Body of pancreas (tissue), 4 donors: ENCODE results near the gene HS3ST5. TPM values are rescaled to one million over a fixed set of nuclear protein-coding genes. Genes with fewer than 3 reads are reported as not detected.

ENCODE experiments used
- ATAC-seq: fragments of 150-250 bp; one replicate; pipeline ENCODE4 v1.9.1; 2016
- DNase-seq, 4 donors: peaks; one replicate each; pipeline ENCODE4 v3.0.0-alpha.2; 2019
- H3K27ac ChIP-seq, 4 donors: fragments of 200-600 bp; sonication (generic); 1 replicate in 3 of 4; 2 replicates in 1 of 4; pipeline versions ENCODE4 v1.5.1 to v1.6.1; 2016 to 2019; ENCODE audit warnings: mild to moderate bottlenecking in 1 of 4, mixed read lengths in 1 of 4, moderate library complexity in 1 of 4
- H3K27me3 ChIP-seq, 2 donors: fragments of 200-600 bp; sonication (generic); one replicate each; pipeline ENCODE4 v1.6.0; 2016; ENCODE audit warnings: mild to moderate bottlenecking in 1 of 2
- H3K36me3 ChIP-seq, 2 donors: fragments of 200-600 bp; sonication (generic); replicated peaks in 1 of 2; 2 replicates each; pipeline ENCODE4 v1.5.1; 2016; ENCODE audit warnings: low read depth in 2 of 2; ENCODE audit not compliant: insufficient read depth in 1 of 2
- H3K4me1 ChIP-seq: fragments of 200-600 bp; sonication (generic); one replicate; pipeline ENCODE4 v1.6.0; 2016
- H3K4me3 ChIP-seq, 2 donors: fragments of 200-600 bp; sonication (generic); 1 replicate in 1 of 2; 2 replicates in 1 of 2; pipeline ENCODE4 v1.5.1; 2016 to 2019
- H3K9me3 ChIP-seq, 3 donors: fragments of 200-600 bp; sonication (generic); 1 replicate in 2 of 3; 2 replicates in 1 of 3; pipeline ENCODE4 v1.5.1; 2016
- POLR2A ChIP-seq, 3 donors: fragments of 450-650 bp; IDR thresholded peaks; one replicate each; pipeline ENCODE4 v1.6.1; 2016; ENCODE audit warnings: antibody characterized with exemption in 3 of 3, mild to moderate bottlenecking in 2 of 3
- WGBS, 2 donors: methylation state at CpG; one replicate each; pipeline ENCODE4 v1.1.5; 2017; 5-methylcytosine and 5-hydroxymethylcytosine counted together
- intact Hi-C: fragments of 100-400 bp; cut with DNase I; formaldehyde crosslinking; loops from one replicate; pipeline ENCODE4 v1.15.1; 2023
- total RNA-seq, 2 donors: library from RNA; depleted of rRNA; stranded (reverse); fragments of >200 nt; gene quantifications; one replicate each; pipeline ENCODE4 v1.1.0, GENCODE V29; 2016
- TF ChIP-seq, protein P1 (sequence below), 7 experiments: fragments of 450-650 bp in 4 of 7; fragments of 200-600 bp in 3 of 7; sonication (generic) in 3 of 7; IDR thresholded peaks; one replicate each; pipeline ENCODE4 v1.5.1; 2016 to 2019; ENCODE audit warnings: antibody characterized with exemption in 7 of 7

The HS3ST5 gene
- total RNA-seq, 2 donors from 2014 or later: 0.26 TPM; not detected in 1

DNA sequence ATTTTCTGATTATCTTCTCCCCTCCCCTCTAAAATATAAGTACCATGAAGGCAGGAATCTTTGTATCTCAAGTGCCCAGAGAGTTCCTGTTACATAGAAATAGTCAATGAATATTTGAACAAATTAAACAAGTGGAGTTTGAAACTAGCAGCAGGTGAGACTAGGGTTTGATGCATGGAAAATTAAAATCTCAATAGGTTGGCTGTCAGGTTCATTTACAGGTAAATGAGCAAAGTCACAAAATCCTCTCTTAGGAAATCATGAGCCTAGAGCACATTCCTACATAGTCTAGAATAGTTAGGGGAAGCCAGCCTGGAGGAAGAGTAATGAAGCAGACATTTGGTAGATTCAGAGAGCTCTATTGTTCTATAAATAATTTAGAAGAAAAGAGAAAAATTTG, 140.4 kb downstream of the HS3ST5 start:
- no peak overlapping the region for H3K4me3 ChIP-seq
- intact Hi-C loops: no loop called here
- no peaks in the 10 kb centered on the region for H3K4me1 ChIP-seq
- TF ChIP-seq, protein P1, sequence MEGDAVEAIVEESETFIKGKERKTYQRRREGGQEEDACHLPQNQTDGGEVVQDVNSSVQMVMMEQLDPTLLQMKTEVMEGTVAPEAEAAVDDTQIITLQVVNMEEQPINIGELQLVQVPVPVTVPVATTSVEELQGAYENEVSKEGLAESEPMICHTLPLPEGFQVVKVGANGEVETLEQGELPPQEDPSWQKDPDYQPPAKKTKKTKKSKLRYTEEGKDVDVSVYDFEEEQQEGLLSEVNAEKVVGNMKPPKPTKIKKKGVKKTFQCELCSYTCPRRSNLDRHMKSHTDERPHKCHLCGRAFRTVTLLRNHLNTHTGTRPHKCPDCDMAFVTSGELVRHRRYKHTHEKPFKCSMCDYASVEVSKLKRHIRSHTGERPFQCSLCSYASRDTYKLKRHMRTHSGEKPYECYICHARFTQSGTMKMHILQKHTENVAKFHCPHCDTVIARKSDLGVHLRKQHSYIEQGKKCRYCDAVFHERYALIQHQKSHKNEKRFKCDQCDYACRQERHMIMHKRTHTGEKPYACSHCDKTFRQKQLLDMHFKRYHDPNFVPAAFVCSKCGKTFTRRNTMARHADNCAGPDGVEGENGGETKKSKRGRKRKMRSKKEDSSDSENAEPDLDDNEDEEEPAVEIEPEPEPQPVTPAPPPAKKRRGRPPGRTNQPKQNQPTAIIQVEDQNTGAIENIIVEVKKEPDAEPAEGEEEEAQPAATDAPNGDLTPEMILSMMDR (IDR thresholded peaks at IDR 0.05): no peak
- TF ChIP-seq POLR2A (IDR thresholded peaks at IDR 0.05): no peak
- H3K27me3 ChIP-seq: no peaks in the 10 kb centered on the region
- DNase-seq: no peak
- ATAC-seq: no peak
- H3K9me3 ChIP-seq: no peaks in the 10 kb centered on the region
- no peaks in the 10 kb centered on the region for H3K36me3 ChIP-seq
- no peak overlapping the region for H3K27ac ChIP-seq

DNA sequence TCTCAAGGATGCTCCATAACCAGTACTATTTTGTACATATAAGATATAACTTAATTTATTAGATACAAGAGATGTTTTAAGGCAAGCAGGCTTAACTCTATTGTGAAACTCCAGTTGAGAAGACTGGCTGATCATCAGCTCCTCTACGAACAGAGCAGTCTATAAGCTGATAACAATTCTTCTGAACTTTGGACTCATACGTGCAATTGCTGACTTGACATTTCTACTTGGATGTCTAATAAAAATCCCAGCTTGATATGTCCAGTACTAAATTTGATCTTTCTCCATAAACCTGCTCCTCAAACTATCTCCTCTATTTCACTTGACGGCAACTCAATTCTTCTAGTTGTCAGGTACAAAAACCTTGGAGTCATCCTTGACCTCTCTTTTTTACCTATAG, 141.9 kb downstream of the HS3ST5 start:
- H3K36me3 ChIP-seq: no peaks in the 10 kb centered on the region
- no peak overlapping the region for H3K4me3 ChIP-seq
- intact Hi-C loops: no loop called here
- TF ChIP-seq POLR2A (IDR thresholded peaks at IDR 0.05): no peak
- TF ChIP-seq, protein P1 (IDR thresholded peaks at IDR 0.05): no peak
- DNase-seq: no peak
- H3K4me1 ChIP-seq: no peaks in the 10 kb centered on the region
- no peak overlapping the region for H3K27ac ChIP-seq
- WGBS, 2 donors: 36 to 46% methylated on average over 3 of the region's 3 CpGs
- no peaks in the 10 kb centered on the region for H3K9me3 ChIP-seq
- ATAC-seq: no peak
- no peaks in the 10 kb centered on the region for H3K27me3 ChIP-seq

- 80 to 83% methylated on average over 7 of the region's 7 CpGs for WGBS, 2 donors
These were observed 147.0 kb downstream of the HS3ST5 start for GRCh38 chr6:114195631-114196403.

DNA sequence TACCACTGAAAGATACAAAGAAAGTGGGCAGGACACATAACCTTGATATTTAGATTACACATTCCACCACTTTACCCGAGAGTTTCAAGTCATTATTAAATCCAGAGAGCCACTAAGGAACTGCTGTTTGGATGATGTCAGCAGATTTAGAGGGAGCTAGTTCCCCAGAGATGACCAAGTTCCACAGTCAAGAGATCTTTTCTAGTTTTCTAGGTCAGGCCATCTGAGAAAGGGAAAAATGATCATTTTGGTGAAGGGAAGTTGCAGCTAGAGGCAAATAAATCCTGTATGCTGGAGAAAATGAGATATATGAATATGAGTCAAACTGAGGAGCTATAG, 147.8 kb downstream of the HS3ST5 start:
- no peak for DNase-seq
- no peaks in the 10 kb centered on the region for H3K36me3 ChIP-seq
- H3K27ac ChIP-seq: no peak overlapping the region
- no peaks in the 10 kb centered on the region for H3K9me3 ChIP-seq
- TF ChIP-seq POLR2A (IDR thresholded peaks at IDR 0.05): no peak
- TF ChIP-seq, protein P1 (IDR thresholded peaks at IDR 0.05): no peak
- no peaks in the 10 kb centered on the region for H3K27me3 ChIP-seq
- no peak for ATAC-seq
- intact Hi-C loops: no loop called here
- no peak overlapping the region for H3K4me3 ChIP-seq
- H3K4me1 ChIP-seq: no peaks in the 10 kb centered on the region
- 52 to 53% methylated on average over 1 of the region's 1 CpG for WGBS, 2 donors

More at GRCh38 chr6:114195631-114196403, 147.0 kb downstream of the HS3ST5 start:
- TF ChIP-seq, protein P1 (IDR thresholded peaks at IDR 0.05): no peak
- TF ChIP-seq POLR2A (IDR thresholded peaks at IDR 0.05): no peak
- H3K27me3 ChIP-seq: no peaks in the 10 kb centered on the region
- H3K4me1 ChIP-seq: no peaks in the 10 kb centered on the region
- no peaks in the 10 kb centered on the region for H3K36me3 ChIP-seq
- H3K4me3 ChIP-seq: no peak overlapping the region
- no peak for ATAC-seq
- no peak for DNase-seq
- intact Hi-C loops: no loop called here
- H3K9me3 ChIP-seq: no peaks in the 10 kb centered on the region
- no peak overlapping the region for H3K27ac ChIP-seq
